GM19351 (cell line): Measurements from ENCODE around the gene ZNF836.
A peak's percentile ranks its signal among the peaks of the same experiment; 100 is the strongest.

ENCODE experiments used
- ATAC-seq: cut with Tn5 transposase; IDR thresholded peaks from one replicate; pipeline ENCODE4 v1.9.1; 2021; ENCODE audit warnings: mild to moderate bottlenecking, moderate library complexity; ENCODE audit not compliant: unreplicated experiment

Gene ZNF836

DNA sequence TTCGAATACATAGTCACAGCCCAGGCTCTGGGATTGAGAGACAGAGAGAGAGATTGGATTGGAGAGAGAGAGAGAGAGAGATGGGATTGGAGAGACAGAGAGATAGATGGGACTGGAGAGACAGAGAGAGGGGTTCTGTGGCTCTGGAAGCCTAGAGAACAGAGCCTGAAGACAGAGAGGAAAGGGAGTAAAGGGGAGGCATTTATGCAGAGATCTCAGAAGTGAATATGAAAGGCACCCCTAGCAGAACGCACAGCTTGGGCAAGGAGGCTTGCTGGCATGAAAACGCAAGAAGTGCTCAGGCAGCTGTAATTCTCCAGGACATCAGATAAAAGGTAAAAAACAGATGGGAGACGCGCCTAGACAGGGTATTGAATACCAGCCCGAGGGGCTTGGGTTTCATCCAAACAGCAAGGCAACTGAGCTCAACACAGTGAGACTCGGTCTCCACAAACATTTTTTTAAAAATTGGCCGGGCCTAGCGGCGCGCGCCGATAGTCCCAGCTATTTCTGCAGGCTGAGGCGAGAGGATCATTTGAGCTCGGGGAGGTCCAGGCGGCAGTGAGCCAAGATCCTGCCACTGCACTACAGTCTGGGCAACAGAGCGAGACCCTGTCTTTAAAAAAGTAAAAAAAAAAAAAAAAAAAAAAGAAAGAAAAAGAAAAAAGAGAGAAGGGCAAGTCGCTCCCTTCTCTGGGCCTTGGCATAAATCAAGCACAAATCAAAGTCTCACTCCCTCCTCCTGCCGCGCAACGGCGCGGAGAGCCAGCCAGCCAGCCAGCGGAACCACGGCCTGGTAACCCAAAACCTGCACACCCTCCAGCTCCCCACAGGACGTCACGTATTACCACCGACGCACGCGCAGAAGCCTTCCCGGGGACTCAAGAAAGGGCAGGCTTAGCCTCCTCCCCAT, 17.7 kb upstream of the ZNF836 start:
- peak; percentile 14 for ATAC-seq

DNA sequence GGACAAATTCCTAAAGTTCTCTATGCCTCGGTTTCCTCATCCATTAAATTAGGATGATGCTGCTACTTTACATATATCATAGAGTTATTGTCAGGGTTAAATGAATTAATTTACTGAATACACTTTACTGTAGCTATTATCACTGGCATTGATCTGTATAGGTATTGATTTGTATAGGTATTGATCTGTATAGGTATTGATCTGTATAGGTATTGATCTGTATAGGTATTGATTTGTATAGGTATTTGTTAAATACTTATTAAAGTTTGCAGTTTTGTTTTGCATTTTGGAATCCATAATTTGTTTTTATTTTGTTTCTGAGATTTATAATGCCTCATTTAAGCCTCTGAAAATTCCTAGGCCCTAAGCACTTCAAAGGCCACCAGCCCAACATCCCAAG, 16.0 kb upstream of the ZNF836 start:
- ATAC-seq: no peak

DNA sequence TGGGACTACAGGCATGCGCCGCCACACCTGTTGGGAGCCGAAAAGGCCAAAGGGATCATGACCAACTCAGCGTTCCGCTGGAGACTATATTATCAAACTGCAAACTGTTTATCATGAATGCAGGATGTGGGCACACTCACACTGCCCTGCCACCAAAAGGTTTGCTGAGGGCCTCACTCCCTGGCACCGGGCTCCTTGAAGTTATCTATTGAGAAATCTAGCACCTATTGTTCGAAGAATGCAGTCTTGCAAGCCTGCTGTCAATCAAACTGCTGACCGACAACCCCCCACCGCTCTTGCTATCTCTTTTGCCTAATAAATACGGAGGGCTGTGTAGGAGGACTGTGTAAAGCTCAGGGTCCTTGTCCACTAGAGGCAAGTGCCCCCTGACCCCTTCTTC, 5.2 kb upstream of the ZNF836 start:
- ATAC-seq: no peak

DNA sequence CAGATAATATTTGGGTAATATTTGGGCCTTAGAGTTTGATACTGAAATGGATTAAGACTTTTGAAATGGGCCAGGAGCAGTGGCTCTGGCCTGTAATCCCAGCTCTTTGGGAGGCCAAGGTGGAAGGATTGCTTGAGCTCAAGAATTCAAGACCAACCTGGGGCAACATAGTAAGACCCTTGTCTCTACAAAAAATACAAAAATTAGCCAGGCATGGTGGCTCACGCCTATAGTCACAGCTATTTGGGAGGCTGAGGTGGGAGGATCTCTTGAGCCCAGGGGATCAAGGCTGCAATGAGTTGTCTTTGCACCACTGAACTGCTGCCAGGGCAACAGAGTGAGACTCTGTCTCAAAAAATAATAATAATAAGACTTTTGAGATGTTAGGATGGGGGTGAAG, 926 bp upstream of the ZNF836 start:
- ATAC-seq: no peak

DNA sequence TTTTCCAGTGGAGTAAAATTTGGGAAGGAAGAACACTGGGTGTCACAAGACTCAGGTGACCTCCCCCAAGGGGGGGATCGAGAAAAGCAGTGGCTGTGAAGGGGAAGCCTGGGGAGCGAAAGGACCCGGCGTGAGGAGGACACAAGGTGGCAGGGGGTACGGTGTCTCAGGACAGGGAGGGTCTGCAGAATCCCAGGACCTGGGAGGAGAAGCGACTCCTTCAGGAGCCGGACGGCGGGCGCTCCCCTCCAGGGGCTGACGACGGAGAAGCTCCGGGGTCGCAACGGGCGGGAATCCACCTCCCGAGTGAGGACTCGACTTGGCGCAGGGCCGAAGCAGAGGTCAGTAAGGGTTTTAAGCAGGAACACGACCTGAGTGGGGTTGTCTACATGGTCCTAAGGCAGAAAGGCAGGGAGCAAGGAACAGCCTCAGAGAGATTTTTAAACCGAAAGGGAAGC, 529 bp downstream of the ZNF836 start:
- ATAC-seq: no peak

DNA sequence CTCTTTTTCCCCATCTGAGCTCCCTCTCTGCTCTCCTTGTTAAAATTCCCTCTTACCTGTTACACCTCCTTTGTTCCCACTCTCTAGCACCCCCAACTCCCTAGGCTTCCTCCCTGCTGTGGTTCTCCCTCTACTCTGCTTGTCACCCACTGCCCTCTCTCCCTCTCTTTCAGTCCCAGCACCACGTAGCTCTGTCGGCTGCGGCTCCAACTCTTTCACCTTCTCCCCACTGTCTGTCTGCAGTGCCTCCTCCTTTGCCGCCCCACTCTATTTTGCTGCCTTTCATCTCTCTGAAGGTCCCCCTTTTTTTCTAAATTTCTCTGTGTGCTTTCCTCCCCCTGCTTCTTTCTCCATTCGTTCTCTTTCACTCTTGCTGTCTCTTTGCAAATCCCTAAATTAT, 1.1 kb downstream of the ZNF836 start:
- ATAC-seq: no peak

DNA sequence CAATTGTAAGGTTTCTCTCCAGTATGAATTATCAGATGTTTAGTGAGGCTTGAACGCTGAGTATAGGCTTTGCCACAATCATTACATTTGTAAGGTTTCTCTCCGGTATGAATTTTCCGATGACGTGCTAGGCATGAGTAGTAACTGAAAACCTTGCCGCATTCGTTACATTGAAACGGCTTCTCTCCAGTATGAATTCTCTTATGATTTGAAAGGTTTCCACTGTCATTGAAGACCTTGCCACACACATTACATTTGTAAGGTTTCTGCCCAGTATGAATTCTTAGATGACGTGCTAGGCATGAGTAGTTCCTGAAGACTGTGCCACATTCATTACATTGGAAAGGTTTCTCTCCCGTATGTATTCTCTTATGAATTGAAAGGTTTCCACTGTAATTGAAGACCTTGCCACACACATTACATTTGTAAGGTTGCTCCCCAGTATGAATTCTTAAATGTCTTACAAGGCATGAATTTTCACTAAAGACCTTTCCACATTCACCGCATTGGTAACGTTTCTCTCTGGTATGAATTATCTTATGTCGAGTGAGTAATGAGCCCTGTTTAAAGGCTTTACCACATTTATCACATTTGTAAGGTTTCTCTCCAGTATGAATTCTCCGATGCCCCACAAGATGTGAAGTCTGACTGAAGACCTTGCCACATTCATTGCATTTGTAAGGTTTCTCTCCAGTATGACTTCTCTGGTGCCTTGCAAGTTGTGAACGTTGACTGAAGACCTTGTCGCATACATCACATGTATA, 15.6 kb downstream of the ZNF836 start:
- no peak for ATAC-seq

DNA sequence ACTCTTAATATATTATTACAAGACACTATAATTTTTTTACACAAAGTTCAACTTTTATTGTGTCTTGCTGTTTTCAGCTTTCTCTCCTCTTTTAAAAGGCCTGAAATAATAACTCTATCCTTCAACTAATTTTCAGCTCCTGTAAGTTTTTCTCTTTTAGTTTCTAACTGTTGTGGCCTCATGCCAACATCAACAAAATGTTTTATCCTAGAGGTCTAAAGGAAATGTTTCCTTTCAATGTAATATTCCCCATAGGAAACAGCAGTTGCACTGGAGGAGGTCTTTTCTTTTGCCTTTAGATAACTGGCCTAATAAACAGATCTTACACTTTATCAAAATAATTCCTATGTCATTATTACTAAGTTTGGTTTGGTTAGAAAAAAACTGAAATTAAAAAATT, 23.2 kb downstream of the ZNF836 start:
- ATAC-seq: no peak

DNA sequence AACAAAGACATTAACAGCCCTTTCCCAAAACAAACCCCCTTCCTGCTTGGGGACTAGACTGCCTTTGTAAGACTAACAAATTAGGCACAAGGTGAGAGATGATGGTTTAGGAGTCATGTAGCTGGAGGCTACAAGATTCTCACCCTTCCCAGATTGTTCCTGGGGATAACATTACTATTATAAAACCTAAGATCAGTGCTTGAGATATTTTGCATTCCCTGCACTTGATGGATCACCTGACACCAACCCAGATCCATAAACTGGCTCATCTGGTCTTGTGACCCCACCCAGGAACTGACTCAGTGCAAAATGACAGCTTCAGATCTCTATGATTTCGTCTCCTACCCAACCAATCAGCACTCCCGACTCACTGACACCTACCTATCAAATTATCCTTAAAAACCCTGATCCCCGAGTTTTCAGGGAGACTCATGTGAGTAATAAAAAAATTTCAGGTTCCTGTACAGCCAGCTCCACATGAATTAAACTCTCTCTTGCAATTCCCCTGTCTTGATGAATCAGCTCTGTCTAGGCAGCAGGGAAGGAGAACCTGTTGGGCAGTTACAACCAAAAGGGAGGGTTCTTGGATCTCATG, 29.3 kb downstream of the ZNF836 start:
- ATAC-seq: no peak

DNA sequence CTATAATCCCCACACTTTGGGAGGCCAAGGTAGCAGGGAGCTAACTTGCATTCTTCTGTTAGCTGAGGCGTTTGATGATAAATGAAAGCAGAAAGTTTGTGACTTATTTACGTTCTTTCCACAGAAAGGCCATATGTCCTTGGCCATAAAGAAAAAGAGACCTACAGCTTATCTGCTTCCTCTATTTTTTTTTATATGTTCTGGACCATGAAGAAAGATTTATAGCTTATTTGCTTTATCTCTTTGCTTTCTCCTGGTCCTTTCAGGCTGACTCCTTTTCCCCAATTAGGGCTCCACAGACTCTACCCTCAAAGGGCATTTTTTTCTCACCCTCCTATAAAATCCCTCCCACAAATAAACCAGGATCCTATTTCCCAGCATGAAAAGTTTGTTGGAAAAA, 30.2 kb downstream of the ZNF836 start:
- ATAC-seq: no peak

DNA sequence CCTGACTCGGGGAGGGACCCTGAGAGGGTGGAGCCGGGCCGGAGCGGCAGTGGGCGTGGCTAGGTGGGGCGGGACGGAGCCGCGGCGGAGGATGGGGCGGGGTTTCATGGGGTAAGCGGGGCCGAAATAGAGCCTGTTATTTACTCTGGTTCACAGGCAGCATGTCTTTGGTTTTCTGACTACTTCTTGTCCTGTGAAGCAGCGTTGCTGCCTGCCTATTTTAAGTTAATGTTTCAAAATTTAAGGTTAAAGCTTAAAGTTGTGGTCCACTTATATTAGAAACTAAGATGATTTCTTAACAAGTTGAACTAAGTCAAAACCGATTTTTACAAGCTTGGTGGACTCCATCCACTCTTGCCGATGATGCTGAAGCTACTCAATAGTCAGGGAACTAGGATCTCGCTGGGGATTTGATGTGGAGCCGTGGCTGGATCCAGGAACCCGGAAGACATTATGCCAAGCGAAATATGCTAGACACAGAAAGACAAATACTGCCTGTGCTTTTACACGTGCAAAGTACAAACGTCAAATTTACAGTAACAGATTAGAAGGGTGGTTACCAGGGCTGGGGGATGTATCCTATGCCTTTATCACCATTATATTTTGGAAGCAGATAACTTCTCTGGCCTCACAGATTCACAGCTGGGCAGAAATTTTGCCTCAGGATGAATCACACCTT, 31.2 kb downstream of the ZNF836 start:
- peak; percentile 94 for ATAC-seq

DNA sequence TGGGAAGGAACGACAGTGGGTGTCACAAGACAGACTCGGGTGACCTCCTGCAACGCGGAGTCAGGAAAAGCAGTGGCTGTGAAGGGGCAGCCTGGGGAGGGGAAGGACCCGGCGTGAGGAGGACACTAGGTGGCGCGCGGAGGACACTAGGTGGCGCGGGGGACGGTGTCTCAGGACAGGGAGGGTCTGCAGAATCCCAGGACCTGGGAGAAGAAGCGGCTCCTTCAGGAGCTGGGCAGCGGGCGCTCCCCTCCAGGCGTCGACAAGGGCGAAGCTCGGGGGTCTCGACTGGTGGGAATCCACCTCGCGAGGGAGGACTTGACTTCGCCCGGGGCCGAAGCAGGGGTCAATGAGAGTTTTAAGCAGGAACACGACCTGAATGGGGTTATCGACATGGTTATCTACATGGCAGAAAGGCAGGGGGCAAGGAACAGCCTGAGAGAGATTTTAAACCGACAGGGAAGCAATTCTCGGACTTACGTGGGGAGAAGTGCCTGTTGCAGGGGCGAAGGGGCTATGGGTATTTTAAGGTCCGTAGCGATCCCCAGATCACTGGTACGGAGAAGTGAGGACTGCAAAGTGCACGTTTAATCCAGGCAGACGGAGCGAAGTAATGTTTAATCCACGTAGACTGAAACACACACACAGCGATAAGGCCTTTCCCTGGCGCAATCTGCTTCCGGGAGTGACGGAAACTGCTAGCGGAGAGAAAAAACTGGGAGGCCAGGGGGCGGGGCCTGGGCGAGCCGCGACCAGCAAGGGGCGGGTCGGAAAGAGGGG, 32.0 kb downstream of the ZNF836 start, which contains the start of gene ZNF616:
ZNF616 (minus strand) TSS at position 687 of the 780 bp plus-strand sequence. CDS start 9,426 bp downstream, outside the sequence.
- ATAC-seq: peak; percentile 2

DNA sequence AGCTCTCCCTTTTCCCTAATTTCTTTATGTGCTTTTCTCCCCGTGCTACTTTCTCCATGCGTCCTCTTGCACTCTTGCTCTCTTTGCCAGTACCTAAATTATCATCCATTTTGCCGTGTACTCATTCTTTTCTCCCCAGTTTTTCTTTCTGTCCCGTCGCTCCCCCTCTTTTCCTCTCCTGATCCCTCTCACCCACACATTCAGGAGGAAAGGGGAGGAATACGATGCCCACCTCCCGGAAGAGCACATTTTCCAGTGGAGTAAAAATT, 32.5 kb downstream of the ZNF836 start:
- no peak for ATAC-seq

DNA sequence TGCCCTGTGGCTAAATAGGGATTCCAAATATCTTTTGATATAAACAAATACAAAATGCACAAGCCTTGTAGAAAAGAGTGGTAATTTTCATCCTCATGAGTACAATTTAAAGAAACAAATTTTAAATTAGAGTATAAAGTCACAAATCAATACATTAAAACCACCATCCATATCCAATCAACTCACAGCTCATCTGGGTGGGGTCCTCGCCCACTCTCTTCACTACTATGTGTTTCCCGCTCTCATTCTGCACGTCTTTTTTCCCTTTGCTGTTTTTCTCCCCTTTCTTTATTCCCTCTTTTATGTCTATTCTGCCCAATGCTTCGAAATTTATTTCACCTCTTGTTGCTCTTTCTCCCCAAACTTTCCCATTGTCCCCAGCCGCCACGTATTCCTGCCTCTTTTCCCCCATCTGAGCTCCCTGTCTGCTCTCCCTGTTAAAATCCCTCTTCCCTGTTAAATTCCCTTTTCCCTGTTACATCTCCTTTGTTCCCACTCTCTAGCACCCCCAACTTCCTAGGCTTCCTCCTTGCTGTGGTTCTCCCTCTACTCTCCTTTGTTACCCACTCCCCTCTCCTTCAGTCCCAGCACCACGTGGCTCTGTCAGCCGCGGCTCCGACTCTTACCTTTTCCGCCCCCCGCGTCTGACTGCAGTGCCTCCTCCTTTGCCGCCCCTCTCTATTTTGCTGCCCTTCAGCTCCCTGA, 33.0 kb downstream of the ZNF836 start:
- no peak for ATAC-seq

DNA sequence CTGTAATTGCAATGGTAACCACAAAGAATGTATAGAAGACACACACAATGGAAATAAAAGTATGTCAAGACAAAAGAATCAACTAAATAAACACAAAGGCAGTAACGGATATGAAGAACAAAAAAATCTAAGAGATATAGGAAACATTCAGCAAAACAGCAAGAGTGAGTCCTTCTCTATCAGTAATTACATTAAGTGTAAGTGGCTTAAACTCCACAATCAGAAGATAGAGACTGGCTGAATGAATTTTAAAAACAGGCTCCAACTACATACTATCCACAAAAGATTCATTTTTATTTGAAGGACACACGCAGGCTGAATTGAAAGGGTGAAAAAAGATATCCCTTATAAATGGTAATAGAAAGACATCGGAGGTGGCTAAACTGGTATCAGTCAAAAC, 51.1 kb downstream of the ZNF836 start:
- ATAC-seq: no peak

DNA sequence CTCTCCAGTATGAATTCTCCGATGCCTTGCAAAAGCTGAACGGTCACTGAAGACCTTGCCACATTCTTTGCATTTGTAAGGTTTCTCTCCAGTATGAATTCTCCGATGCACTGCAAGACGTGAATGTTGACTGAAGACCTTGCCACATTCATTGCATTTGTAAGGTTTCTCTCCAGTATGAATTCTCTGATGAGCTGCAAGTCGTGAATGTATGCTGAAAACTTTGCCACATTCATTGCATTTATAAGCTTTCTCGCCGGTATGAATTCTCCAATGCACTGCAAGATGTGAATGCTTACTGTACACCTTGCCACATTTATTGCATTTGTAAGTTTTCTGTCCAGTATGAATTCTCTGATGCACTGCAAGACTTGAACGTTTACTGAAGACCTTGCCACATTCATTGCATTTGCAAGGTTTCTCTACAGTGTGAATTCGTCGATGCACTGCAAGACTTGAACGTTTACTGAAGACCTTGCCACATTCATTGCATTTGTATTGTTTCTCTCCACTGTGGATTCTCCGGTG, 55.8 kb downstream of the ZNF836 start:
- no peak for ATAC-seq

DNA sequence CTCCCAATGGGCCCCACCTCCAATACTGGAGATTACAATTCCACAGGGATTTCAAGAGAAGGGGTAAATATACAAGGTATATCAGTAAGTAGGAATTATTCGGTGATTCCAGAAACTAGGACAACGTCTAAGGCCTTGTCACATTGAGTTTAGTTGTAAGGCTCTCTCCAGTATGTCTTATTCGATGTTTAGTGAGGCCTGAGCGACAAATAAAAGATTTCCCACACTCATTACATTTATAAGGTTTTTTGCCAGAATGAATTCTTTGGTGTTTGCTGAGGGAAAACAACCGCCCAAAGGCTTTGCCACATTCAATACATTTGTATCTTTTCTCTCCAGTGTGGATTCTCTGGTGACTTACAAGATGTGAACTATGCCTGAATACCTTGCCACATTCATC, 56.7 kb downstream of the ZNF836 start:
- ATAC-seq: no peak

DNA sequence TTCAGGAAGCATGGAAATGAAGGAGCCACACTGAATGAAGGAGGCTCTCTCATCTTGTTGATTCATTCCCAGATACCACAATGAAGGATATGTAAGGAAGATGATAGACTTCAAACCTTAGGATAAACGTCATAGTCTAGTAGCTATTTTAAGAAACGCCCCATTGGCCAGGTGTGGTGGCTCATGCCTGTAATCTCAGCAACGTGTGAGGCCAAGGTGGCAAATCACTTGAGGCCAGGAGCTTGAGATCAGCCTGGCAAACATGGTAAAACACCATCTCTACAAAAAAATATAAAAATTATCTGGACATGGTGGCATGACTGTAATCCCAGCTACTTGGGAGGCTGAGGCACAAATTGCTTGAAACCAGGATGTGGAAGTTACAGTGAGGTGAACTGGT, 58.8 kb downstream of the ZNF836 start:
- no peak for ATAC-seq

DNA sequence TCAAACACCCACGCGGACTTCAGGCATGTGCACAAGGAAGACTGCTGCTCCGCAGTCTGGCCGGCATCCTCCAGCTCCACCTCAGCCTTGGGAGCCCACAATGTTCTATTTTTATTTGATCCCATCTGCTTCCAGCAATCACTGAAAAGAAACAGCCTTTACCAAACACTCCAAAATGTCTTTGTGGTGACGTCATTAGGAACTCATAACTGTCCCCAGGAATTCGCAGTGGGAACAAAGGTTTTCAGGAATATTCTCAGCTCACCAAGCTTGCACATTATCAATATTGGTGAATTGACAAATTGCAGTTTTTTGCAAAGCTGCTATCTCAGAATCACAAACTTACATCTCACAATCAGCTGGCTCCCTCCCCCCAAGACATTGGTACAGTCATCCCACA, 60.6 kb downstream of the ZNF836 start:
- no peak for ATAC-seq
